AG04449 (cell line): Measurements from ENCODE around the gene ZNF324B.

Experiments
- CTCF ChIA-PET: fragments of 350-600 bp; formaldehyde crosslinking; extraction: SDS; loops from one replicate; lab custom pipeline; 2021; ENCODE audit warnings: antibody characterized with exemption; lab: Yijun Ruan, JAX
- POLR2A ChIA-PET: fragments of 400-600, 350-600 bp; formaldehyde crosslinking; extraction: SDS; loops from one replicate; lab custom pipeline; 2020; ENCODE audit warnings: antibody characterized with exemption, inconsistent platforms; lab: Yijun Ruan, JAX
- DNase-seq: peaks from one replicate; pipeline ENCODE4 v3.0.0-alpha.2; 2010; ENCODE audit warnings: low read depth, low spot score
- H3K4me3 ChIP-seq: 2 replicates; pipeline ENCODE4 v1.5.1; 2011; ENCODE audit warnings: low read depth, mild to moderate bottlenecking, control low read depth, low read length
- CTCF ChIP-seq: IDR thresholded peaks from one replicate; pipeline ENCODE4 v1.5.1; 2011; ENCODE audit warnings: mild to moderate bottlenecking, moderate library complexity, low read length, control low read depth, inconsistent platforms; ENCODE audit not compliant: insufficient read depth; ENCODE audit errors: missing control alignments

Gene ZNF324B

GRCh38 chr19:58450856-58451357 lies 515 bp upstream of the ZNF324B start:
- no peak for TF ChIP-seq CTCF
- DNase-seq = no peak
- ChIA-PET CTCF (interaction anchor here (1.3 kb wide), 1 partner anchor 9 kb away, joined by 3 read pairs; no protein-coding TSS in a partner anchor), POLR2A (no interaction called here)
- H3K4me3 ChIP-seq = peak overlapping the region; percentile 71

GRCh38 chr19:58453743-58454142 lies 2.3 kb downstream of the ZNF324B start:
- no peak overlapping the region for H3K4me3 ChIP-seq
- ChIA-PET POLR2A (no interaction called here), CTCF (no interaction called here)
- no peak for TF ChIP-seq CTCF
- no peak for DNase-seq

- DNase-seq = no peak
- CTCF ChIA-PET = no interaction called here
- POLR2A ChIA-PET = no interaction called here
- TF ChIP-seq CTCF = no peak
- no peak overlapping the region for H3K4me3 ChIP-seq
Measured at GRCh38 chr19:58455306-58455705, 3.9 kb downstream of the ZNF324B start.

- no peak for DNase-seq
- ChIA-PET CTCF (no interaction called here), POLR2A (no interaction called here)
- no peak overlapping the region for H3K4me3 ChIP-seq
- TF ChIP-seq CTCF = no peak
Measured at GRCh38 chr19:58456111-58456510, 4.7 kb downstream of the ZNF324B start.

- no peak overlapping the region for H3K4me3 ChIP-seq
- TF ChIP-seq CTCF = no peak
- no peak for DNase-seq
- CTCF ChIA-PET = interaction anchor here (0.8 to 1.5 kb wide), 2 partner anchors 9 to 60 kb away, joined by 3 read pairs; partner anchors contain the start of gene ZNF324B
- POLR2A ChIA-PET = no interaction called here
Measured at GRCh38 chr19:58460039-58460438, 8.6 kb downstream of the ZNF324B start.

GRCh38 chr19:58466089-58466759 lies 14.8 kb downstream of the ZNF324B start:
- no peak for TF ChIP-seq CTCF
- DNase-seq = no peak
- H3K4me3 ChIP-seq = peak overlapping the region; percentile 80
- ChIA-PET CTCF (interaction anchor here (1.4 kb wide), 1 partner anchor 48 kb away, joined by 3 read pairs; no protein-coding TSS in a partner anchor), POLR2A (interaction anchor here (0.8 to 1.7 kb wide), 3 partner anchors 9 to 53 kb away, joined by 3 read pairs; partner anchors contain the start of genes ZBTB45 and ZNF446)
